Adrenal gland (tissue), 5 donors: ENCODE data around the gene MTUS2.

Source experiments
- POLR2A ChIP-seq, 2 donors: fragments of 450-650 bp; IDR thresholded peaks; one replicate each; pipeline ENCODE4 v1.6.1; 2017; ENCODE audit warnings: antibody characterized with exemption in 2 of 2, mild to moderate bottlenecking in 2 of 2, moderate library complexity in 1 of 2
- TF ChIP-seq, protein P1 (sequence below), 6 experiments: fragments of 450-650 bp in 4 of 6; fragments of 200-600 bp in 2 of 6; sonication (generic) in 1 of 6; IDR thresholded peaks; 1 replicate in 5 of 6; 2 replicates in 1 of 6; pipeline versions ENCODE4 v1.5.1 to v1.8.0; 2016 to 2021; ENCODE audit warnings: antibody characterized with exemption in 6 of 6, mild to moderate bottlenecking in 2 of 6, moderate library complexity in 1 of 6
- donor health status: DM: no; HTN: no; CAD: no.

DNA sequence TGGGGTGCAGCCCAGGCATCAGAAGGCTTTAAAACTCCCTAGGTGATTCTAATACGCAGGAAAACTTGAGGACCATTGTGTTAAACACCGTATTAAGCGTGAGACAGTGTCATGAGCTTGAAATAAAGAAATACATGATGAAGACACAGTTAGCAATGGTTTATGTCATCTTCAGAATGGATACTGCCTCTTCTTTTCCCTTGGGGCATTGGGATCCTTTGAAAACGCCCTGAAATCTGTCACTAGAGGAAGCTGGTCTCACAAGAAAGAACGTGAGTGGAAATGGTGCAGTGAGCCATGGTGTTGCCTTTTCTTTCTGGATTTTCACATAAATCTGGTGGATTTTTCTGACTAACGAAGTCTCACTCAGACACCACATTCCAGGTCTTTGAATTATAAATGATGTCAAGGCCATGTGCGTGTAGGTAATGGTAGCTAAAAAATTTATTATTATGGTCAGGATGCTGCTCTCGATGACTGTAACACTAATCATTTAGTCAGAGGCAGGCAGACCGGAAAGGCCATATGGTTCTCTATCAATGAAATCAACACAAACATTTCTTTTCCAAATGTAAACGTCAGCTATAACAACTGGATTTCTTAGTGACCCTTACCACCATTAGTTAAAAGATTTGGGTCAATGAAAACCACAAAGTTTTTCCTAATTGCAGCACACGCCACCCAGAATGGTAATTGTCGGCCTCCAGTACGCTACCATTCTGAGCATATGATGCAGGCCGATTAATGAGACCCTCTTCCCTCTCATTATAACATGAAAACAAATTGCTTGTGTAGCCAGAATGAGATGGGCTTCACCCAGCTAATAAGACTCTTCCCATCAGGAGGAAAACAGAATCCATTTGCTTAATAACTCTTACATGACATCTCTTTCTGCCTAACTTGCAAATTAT is 669.8 kb downstream of the MTUS2 start:
- TF ChIP-seq, protein P1, sequence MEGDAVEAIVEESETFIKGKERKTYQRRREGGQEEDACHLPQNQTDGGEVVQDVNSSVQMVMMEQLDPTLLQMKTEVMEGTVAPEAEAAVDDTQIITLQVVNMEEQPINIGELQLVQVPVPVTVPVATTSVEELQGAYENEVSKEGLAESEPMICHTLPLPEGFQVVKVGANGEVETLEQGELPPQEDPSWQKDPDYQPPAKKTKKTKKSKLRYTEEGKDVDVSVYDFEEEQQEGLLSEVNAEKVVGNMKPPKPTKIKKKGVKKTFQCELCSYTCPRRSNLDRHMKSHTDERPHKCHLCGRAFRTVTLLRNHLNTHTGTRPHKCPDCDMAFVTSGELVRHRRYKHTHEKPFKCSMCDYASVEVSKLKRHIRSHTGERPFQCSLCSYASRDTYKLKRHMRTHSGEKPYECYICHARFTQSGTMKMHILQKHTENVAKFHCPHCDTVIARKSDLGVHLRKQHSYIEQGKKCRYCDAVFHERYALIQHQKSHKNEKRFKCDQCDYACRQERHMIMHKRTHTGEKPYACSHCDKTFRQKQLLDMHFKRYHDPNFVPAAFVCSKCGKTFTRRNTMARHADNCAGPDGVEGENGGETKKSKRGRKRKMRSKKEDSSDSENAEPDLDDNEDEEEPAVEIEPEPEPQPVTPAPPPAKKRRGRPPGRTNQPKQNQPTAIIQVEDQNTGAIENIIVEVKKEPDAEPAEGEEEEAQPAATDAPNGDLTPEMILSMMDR (IDR thresholded peaks at IDR 0.05): no peak
- no peak for TF ChIP-seq POLR2A (IDR thresholded peaks at IDR 0.05)
